ENCODE results near the gene KBTBD12.

KBTBD12 gene

GRCh38 chr3:127975153-127976029 lies 60.4 kb downstream of the KBTBD12 start:
- Mint-ChIP-seq H3K27me3 (peaks cover 13% of the 10 kb centered on the region), H3K27ac (no peak overlapping the region), H3K9me3 (no peaks in the 10 kb centered on the region), H3K4me3 (no peak overlapping the region), H3K36me3 (ENCODE audit: low read depth) (no peaks in the 10 kb centered on the region), H3K4me1 (no peaks in the 10 kb centered on the region)
- ATAC-seq (no peak), DNase-seq (no peak)

- no peak overlapping the region for H3K27ac Mint-ChIP-seq
- no peak overlapping the region for H3K4me3 Mint-ChIP-seq
- no peaks in the 10 kb centered on the region for H3K36me3 Mint-ChIP-seq (ENCODE audit: low read depth)
- H3K4me1 Mint-ChIP-seq, result no peaks in the 10 kb centered on the region
- peaks cover 11% of the 10 kb centered on the region for H3K27me3 Mint-ChIP-seq
- DNase-seq (no peak), ATAC-seq (no peak)
- H3K9me3 Mint-ChIP-seq, result no peaks in the 10 kb centered on the region
Observed at GRCh38 chr3:127978636-127979035, 63.6 kb downstream of the KBTBD12 start.

GRCh38 chr3:127979473-127979872 lies 64.4 kb downstream of the KBTBD12 start:
- no peak for DNase-seq
- H3K4me1 Mint-ChIP-seq, result no peaks in the 10 kb centered on the region
- H3K9me3 Mint-ChIP-seq, result no peaks in the 10 kb centered on the region
- no peak overlapping the region for H3K27ac Mint-ChIP-seq
- H3K27me3 Mint-ChIP-seq, result peaks cover 8% of the 10 kb centered on the region
- no peak overlapping the region for H3K4me3 Mint-ChIP-seq
- H3K36me3 Mint-ChIP-seq (ENCODE audit: low read depth), result no peaks in the 10 kb centered on the region
- no peak for ATAC-seq

- no peaks in the 10 kb centered on the region for H3K4me1 Mint-ChIP-seq
- no peaks in the 10 kb centered on the region for H3K9me3 Mint-ChIP-seq
- no peak overlapping the region for H3K27ac Mint-ChIP-seq
- peaks cover 7% of the 10 kb centered on the region for H3K27me3 Mint-ChIP-seq
- ATAC-seq, result no peak
- no peaks in the 10 kb centered on the region for H3K36me3 Mint-ChIP-seq (ENCODE audit: low read depth)
- no peak overlapping the region for H3K4me3 Mint-ChIP-seq
- no peak for DNase-seq
Observed at GRCh38 chr3:127981097-127981496, 66.1 kb downstream of the KBTBD12 start.

DNA sequence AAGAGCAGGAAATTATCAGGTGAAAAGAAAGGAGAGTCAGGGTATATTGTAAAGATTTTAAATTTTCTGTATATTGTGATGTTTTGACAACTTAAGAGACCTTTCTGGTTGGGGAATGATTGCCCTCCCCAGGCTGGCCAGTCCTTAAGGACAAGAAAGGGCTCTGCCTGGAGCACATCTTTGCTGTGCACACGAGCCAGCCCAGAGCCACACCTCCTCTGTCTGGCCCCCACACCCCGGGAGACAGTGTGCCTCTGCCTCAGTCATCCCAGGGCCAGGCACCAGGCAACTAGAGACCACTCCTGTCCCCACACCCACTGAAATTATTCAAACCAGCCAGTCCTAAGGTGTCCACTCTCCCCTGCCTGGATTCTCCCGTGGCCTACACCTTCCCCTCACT lies 67.1 kb downstream of the KBTBD12 start:
- no peak for DNase-seq
- Mint-ChIP-seq H3K4me3 (no peak overlapping the region), H3K9me3 (no peaks in the 10 kb centered on the region), H3K4me1 (no peaks in the 10 kb centered on the region), H3K27ac (no peak overlapping the region), H3K27me3 (no peaks in the 10 kb centered on the region), H3K36me3 (ENCODE audit: low read depth) (no peaks in the 10 kb centered on the region)
- no peak for ATAC-seq

DNA sequence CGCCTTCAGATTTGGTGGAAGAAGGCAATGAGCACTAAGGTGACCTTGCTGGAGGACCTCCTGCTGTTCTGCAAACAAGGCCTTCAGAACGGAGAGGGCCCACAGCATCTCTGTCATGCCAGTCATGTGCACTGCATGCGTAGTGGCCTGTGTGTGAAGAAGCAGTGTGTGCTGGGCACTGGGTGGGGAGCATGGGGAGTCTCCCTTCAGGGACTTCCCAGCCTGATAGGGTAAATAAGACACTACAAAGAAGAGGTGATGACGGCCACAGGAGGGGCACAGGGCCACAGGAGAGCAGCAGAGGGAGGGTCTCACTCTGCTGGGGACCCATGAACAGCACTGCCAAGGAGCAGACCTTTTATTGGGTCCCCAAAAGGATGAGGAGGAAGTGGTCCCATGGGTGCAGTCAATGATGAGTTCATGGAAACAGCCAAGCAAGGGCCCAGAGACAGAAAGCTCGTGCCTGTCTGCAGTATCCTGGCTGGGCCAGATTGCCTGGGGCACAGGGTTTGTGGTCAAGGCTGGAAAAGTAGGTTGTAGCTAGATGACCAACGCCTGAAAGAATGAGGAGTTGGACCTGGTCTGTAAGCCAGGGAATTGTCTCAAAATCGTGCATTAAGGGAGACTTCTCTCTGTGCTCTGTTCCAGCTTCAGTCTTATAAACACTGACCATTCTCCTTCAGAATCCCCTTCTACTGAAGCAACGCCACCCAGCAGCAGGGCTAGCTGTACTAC lies 69.4 kb downstream of the KBTBD12 start:
- H3K27me3 Mint-ChIP-seq, result no peaks in the 10 kb centered on the region
- no peaks in the 10 kb centered on the region for H3K4me1 Mint-ChIP-seq
- no peak for ATAC-seq
- no peaks in the 10 kb centered on the region for H3K9me3 Mint-ChIP-seq
- no peak overlapping the region for H3K4me3 Mint-ChIP-seq
- H3K27ac Mint-ChIP-seq, result no peak overlapping the region
- no peak for DNase-seq
- no peaks in the 10 kb centered on the region for H3K36me3 Mint-ChIP-seq (ENCODE audit: low read depth)

DNA sequence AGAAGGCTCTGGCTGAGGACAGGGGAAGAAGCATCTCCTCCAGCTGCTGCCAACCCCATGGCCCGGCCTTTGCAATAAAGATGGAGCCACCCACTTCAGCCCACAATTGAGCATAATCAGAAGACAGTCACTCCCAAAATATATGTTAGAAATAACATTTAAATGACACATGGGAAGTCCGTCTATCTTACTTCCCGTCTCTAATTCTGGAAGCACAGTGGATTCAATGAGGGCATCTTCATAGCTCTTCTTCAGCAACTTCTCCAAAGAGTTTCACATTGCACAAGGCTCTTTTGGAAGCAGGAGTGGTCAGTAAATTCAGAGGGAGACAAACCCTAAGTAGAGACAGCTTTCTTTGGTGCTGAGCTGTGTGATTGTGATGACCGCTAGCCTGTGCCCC lies 70.2 kb downstream of the KBTBD12 start:
- Mint-ChIP-seq H3K9me3 (no peaks in the 10 kb centered on the region), H3K4me1 (no peaks in the 10 kb centered on the region), H3K4me3 (no peak overlapping the region)

GRCh38 chr3:127985655-127986225 lies 70.7 kb downstream of the KBTBD12 start:
- DNase-seq (no peak), ATAC-seq (no peak)
- no peaks in the 10 kb centered on the region for H3K4me1 Mint-ChIP-seq
- no peak overlapping the region for H3K27ac Mint-ChIP-seq
- H3K36me3 Mint-ChIP-seq (ENCODE audit: low read depth), result no peaks in the 10 kb centered on the region
- no peaks in the 10 kb centered on the region for H3K9me3 Mint-ChIP-seq
- H3K27me3 Mint-ChIP-seq, result no peaks in the 10 kb centered on the region
- no peak overlapping the region for H3K4me3 Mint-ChIP-seq

More for the DNA sequence above, 70.2 kb downstream of the KBTBD12 start:
- no peak overlapping the region for H3K27ac Mint-ChIP-seq
- no peaks in the 10 kb centered on the region for H3K27me3 Mint-ChIP-seq
- ATAC-seq (no peak), DNase-seq (no peak)
- no peaks in the 10 kb centered on the region for H3K36me3 Mint-ChIP-seq (ENCODE audit: low read depth)

- no peaks in the 10 kb centered on the region for H3K9me3 Mint-ChIP-seq
- DNase-seq (no peak), ATAC-seq (no peak)
- H3K27ac Mint-ChIP-seq, result no peak overlapping the region
- no peaks in the 10 kb centered on the region for H3K36me3 Mint-ChIP-seq (ENCODE audit: low read depth)
- H3K4me1 Mint-ChIP-seq, result no peaks in the 10 kb centered on the region
- no peaks in the 10 kb centered on the region for H3K27me3 Mint-ChIP-seq
- H3K4me3 Mint-ChIP-seq, result no peak overlapping the region
Observed at GRCh38 chr3:127986803-127987202, 71.8 kb downstream of the KBTBD12 start.

GRCh38 chr3:127987309-127987995 lies 72.4 kb downstream of the KBTBD12 start:
- DNase-seq (no peak), ATAC-seq (no peak)
- Mint-ChIP-seq H3K4me1 (no peaks in the 10 kb centered on the region), H3K27ac (no peak overlapping the region), H3K4me3 (no peak overlapping the region), H3K9me3 (no peaks in the 10 kb centered on the region), H3K36me3 (ENCODE audit: low read depth) (no peaks in the 10 kb centered on the region), H3K27me3 (no peaks in the 10 kb centered on the region)

DNA sequence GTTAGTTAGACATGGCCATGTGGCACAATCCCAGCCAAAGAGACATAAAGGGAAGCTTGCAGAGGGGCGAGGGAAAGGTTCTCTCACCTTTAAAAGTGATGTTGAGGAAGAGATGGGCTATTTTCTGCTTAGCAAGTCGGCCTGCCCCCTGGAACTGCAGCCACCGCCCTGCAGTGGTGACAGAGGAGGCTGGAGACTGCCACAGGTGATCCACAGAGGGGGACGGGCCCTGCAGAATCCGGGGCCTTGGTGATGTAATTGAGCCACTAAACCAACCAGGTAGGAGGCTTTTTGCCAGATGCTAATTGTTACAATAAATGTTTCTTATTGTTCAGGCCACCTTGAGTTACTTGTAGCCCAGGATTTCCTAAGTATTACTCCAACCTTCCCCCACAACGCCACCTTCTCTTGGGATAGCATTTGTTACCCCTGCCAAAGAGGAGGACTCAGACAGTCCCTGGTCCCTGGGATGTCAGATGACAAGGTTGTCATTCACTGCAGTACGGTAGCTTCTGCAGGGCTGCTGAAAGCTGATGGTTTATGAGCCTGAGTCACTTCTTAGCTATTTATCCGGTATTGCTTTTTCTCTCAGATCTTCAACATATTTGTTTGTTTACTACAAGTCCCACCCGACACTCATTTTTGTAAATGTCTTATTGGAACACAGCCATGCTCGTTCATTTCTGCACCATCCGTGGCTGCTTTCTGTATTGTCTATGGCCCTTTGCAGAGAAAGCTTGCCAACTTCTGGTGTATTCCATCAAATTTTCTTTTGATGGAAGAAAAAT lies 73.9 kb downstream of the KBTBD12 start:
- no peak overlapping the region for H3K27ac Mint-ChIP-seq
- ATAC-seq (no peak), DNase-seq (no peak)
- H3K4me3 Mint-ChIP-seq, result no peak overlapping the region
- H3K9me3 Mint-ChIP-seq, result no peaks in the 10 kb centered on the region
- H3K27me3 Mint-ChIP-seq, result no peaks in the 10 kb centered on the region
- no peaks in the 10 kb centered on the region for H3K4me1 Mint-ChIP-seq
- H3K36me3 Mint-ChIP-seq (ENCODE audit: low read depth), result no peaks in the 10 kb centered on the region

GRCh38 chr3:127990051-127990450 lies 75.0 kb downstream of the KBTBD12 start:
- ATAC-seq, result no peak
- Mint-ChIP-seq H3K36me3 (ENCODE audit: low read depth) (no peaks in the 10 kb centered on the region), H3K4me3 (no peak overlapping the region), H3K27ac (no peak overlapping the region), H3K27me3 (peaks cover 2% of the 10 kb centered on the region), H3K4me1 (no peaks in the 10 kb centered on the region), H3K9me3 (no peaks in the 10 kb centered on the region)
- no peak for DNase-seq

DNA sequence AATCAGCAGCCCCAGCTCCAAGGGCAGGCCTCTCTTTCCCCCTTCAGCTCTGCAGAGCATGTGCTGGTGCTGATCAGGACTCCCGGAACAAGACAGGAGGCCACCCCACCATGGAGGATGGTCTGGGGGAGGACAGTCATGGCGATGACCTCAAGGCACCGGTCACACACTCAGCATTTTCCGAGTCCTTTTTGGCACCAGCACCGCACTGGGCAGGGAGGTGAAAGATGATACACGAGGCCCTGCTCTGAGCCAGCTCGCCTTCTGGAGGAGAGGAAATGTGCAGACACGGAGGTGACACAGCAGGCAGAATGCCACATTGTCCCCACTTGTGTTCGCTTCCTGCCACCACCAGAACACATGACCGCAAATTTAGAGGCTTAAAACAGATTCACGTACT lies 75.4 kb downstream of the KBTBD12 start:
- ATAC-seq (no peak), DNase-seq (no peak)
- H3K9me3 Mint-ChIP-seq, result no peaks in the 10 kb centered on the region
- no peaks in the 10 kb centered on the region for H3K36me3 Mint-ChIP-seq (ENCODE audit: low read depth)
- H3K4me3 Mint-ChIP-seq, result no peak overlapping the region
- no peak overlapping the region for H3K27ac Mint-ChIP-seq
- peaks cover 2% of the 10 kb centered on the region for H3K27me3 Mint-ChIP-seq
- H3K4me1 Mint-ChIP-seq, result no peaks in the 10 kb centered on the region

DNA sequence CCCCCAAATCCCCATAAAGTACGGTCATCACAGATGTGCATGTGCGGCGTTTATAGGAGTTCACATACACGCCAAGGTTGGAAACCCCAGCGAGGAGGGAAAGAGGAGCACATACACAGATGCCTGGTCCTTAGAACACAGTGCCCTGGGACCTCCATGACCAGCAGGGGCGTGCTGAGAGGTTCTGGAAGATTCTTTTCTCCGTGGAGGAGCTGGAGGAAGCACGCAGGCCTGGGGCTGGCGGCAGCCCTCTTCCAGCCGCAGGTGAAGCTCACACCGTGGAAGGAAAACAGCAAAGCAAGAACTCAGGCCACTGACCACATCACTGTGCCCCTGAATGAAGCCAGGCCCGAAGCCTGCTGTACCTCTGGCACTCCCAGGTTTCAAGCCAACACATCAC lies 76.2 kb downstream of the KBTBD12 start:
- Mint-ChIP-seq H3K27ac (no peak overlapping the region), H3K27me3 (peaks cover 2% of the 10 kb centered on the region), H3K36me3 (ENCODE audit: low read depth) (no peaks in the 10 kb centered on the region), H3K9me3 (no peaks in the 10 kb centered on the region), H3K4me3 (no peak overlapping the region), H3K4me1 (no peaks in the 10 kb centered on the region)
- ATAC-seq, result no peak
- no peak for DNase-seq

Measured in activated naive CD8-positive, alpha-beta T cell treated with anti-CD3 and anti-CD28 coated beads, Interleukin-2, amount 50 U/mL, for 24 hours (primary cell).